SK-N-SH (cell line): ENCODE measurements around the gene ZNF397.

Source experiments
- CHD2 ChIP-seq: fragments of 150-350 bp; IDR thresholded peaks from 2 replicates; pipeline ENCODE4 v1.6.1; 2018; ENCODE audit warnings: low read length; ENCODE audit not compliant: partially characterized antibody
- EP300 ChIP-seq, 2 experiments: IDR thresholded peaks; 2 replicates each; pipeline versions ENCODE4 v1.4.0 to v1.6.1; 2012; ENCODE audit warnings: borderline replicate concordance in 1 of 2, low read depth in 1 of 2, low read length in 1 of 2
- FOXJ3 ChIP-seq: sonication (generic); formaldehyde crosslinking; IDR thresholded peaks from 2 replicates; pipeline ENCODE4 v1.5.1; 2020; ENCODE audit warnings: mild to moderate bottlenecking, missing genetic modification reagents
- GATA2 ChIP-seq: sonication (generic); formaldehyde crosslinking; IDR thresholded peaks from 2 replicates; pipeline ENCODE4 v1.5.0; 2020; ENCODE audit warnings: mild to moderate bottlenecking, missing genetic modification reagents
- MXI1 ChIP-seq: IDR thresholded peaks from 2 replicates; pipeline ENCODE4 v1.6.1; 2012; ENCODE audit warnings: mild to moderate bottlenecking, low read depth, low read length, improper control_type of control experiment
- NFIC ChIP-seq: IDR thresholded peaks from 2 replicates; pipeline ENCODE4 v1.4.0; 2012; ENCODE audit warnings: borderline replicate concordance
- POLR2AphosphoS5 ChIP-seq: IDR thresholded peaks from 2 replicates; pipeline ENCODE4 v1.6.1; 2012; ENCODE audit warnings: low read depth, low read length
- RAD21 ChIP-seq: IDR thresholded peaks from 2 replicates; pipeline ENCODE4 v1.6.1; 2012; ENCODE audit warnings: mild to moderate bottlenecking, low read length
- RFX5 ChIP-seq: IDR thresholded peaks from 2 replicates; pipeline ENCODE4 v1.6.1; 2012; ENCODE audit warnings: mild to moderate bottlenecking, improper control_type of control experiment, low read length
- SIN3A ChIP-seq: IDR thresholded peaks from 2 replicates; pipeline ENCODE4 v1.6.1; 2012; ENCODE audit warnings: low read depth, mild to moderate bottlenecking, low read length, moderate library complexity, borderline replicate concordance
- TF ChIP-seq, protein P1 (sequence below): fragments of 200-600 bp; sonication (generic); IDR thresholded peaks from 2 replicates; pipeline ENCODE4 v1.6.1; 2017; ENCODE audit warnings: antibody characterized with exemption, mild to moderate bottlenecking, moderate library complexity
- TF ChIP-seq, protein P2 (sequence below): fragments of 150-350 bp; IDR thresholded peaks from 2 replicates; pipeline ENCODE4 v1.6.1; 2017; ENCODE audit warnings: antibody characterized with exemption, low read length, low read depth, borderline replicate concordance

DNA sequence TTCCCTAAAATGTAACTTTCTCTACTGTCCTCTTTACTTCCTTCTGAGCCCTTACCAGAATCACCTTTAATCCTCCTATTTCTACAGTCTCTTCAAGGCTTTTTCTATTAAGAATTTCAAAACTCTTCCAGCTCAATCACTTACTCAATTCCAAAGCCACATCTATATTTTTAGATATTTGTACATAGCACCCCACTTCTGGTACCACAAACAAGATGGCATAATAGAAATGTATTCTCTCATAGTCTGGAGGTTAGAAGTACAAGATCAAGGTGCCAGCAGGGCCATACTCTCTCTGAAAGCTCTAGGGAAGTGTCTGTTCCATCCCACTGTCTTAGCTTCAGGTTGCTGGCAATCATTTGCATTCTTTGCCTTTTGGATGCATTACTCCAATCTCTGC is 38.1 kb downstream of the ZNF397 start:
- TF ChIP-seq EP300 (IDR thresholded peaks at IDR 0.05; ENCODE audit: borderline replicate concordance in 1 of 2, low read depth in 1 of 2, low read length in 1 of 2), result no peak
- TF ChIP-seq POLR2AphosphoS5, result no peak
- TF ChIP-seq, protein P1, sequence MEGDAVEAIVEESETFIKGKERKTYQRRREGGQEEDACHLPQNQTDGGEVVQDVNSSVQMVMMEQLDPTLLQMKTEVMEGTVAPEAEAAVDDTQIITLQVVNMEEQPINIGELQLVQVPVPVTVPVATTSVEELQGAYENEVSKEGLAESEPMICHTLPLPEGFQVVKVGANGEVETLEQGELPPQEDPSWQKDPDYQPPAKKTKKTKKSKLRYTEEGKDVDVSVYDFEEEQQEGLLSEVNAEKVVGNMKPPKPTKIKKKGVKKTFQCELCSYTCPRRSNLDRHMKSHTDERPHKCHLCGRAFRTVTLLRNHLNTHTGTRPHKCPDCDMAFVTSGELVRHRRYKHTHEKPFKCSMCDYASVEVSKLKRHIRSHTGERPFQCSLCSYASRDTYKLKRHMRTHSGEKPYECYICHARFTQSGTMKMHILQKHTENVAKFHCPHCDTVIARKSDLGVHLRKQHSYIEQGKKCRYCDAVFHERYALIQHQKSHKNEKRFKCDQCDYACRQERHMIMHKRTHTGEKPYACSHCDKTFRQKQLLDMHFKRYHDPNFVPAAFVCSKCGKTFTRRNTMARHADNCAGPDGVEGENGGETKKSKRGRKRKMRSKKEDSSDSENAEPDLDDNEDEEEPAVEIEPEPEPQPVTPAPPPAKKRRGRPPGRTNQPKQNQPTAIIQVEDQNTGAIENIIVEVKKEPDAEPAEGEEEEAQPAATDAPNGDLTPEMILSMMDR, result no peak
- TF ChIP-seq RFX5, result no peak
- TF ChIP-seq, protein P2, sequence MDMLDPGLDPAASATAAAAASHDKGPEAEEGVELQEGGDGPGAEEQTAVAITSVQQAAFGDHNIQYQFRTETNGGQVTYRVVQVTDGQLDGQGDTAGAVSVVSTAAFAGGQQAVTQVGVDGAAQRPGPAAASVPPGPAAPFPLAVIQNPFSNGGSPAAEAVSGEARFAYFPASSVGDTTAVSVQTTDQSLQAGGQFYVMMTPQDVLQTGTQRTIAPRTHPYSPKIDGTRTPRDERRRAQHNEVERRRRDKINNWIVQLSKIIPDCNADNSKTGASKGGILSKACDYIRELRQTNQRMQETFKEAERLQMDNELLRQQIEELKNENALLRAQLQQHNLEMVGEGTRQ, result no peak
- TF ChIP-seq CHD2, result no peak
- no peak for TF ChIP-seq MXI1
- TF ChIP-seq SIN3A, result no peak
- no peak for TF ChIP-seq RAD21
- no peak for TF ChIP-seq NFIC
- no peak for TF ChIP-seq GATA2 (CRISPR knock-in tag)
- no peak for TF ChIP-seq FOXJ3 (CRISPR knock-in tag)
